ENCODE data around the gene NUTM2F.
"Not testable (repeated sequence)": the region's sequence is repeated elsewhere in the genome, so short reads cannot be mapped to it uniquely, and the experiment has no call there.

DNA sequence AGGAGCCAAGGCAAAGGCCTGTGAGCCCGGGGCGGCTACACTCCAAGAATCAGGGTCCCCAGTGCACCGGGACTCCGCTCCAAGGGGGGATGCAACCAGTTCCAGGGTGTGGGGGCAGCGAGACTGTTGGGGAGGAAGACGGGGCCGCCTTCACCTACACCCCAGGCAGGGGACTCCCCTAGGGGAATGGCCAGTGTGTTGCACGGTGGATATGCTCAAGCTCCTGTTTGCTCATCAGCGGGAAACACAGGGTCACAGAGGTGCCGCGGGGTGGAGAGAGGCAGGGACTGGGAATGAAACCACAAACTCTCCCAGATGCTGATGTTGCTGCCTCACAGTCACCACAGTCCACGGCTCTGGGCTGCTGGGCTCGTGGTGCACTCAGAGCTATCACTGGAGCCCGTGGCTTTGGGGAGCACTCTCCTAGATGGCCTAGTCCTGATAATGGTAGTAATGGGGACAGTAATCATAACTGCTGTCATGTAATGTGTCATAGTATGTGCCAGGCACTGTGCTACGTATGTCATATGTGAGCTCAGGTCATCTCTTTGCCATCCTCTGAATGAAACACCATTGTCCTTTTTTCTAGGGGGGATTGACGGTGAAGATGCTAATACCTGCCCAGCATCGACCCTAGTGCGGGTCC lies 5.2 kb downstream of the NUTM2F start:
- TF ChIP-seq, protein P1, sequence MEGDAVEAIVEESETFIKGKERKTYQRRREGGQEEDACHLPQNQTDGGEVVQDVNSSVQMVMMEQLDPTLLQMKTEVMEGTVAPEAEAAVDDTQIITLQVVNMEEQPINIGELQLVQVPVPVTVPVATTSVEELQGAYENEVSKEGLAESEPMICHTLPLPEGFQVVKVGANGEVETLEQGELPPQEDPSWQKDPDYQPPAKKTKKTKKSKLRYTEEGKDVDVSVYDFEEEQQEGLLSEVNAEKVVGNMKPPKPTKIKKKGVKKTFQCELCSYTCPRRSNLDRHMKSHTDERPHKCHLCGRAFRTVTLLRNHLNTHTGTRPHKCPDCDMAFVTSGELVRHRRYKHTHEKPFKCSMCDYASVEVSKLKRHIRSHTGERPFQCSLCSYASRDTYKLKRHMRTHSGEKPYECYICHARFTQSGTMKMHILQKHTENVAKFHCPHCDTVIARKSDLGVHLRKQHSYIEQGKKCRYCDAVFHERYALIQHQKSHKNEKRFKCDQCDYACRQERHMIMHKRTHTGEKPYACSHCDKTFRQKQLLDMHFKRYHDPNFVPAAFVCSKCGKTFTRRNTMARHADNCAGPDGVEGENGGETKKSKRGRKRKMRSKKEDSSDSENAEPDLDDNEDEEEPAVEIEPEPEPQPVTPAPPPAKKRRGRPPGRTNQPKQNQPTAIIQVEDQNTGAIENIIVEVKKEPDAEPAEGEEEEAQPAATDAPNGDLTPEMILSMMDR (IDR thresholded peaks at IDR 0.05), result not testable (repeated sequence)
- TF ChIP-seq EZH2 (IDR thresholded peaks at IDR 0.05; ENCODE audit: borderline replicate concordance, insufficient read depth, low read depth, low read length, poor library complexity, severe bottlenecking), result not testable (repeated sequence)

All from B cell (primary cell).